Stimulated activated CD4-positive, alpha-beta T cell treated with anti-CD3 and anti-CD28 coated beads, Interleukin-15, amount 100 ng/mL, for 24 hours (primary cell): ENCODE results near the gene LAMA2.

Source experiments
- DNase-seq: peaks from one replicate; pipeline ENCODE4 v3.0.0-alpha.2; 2020

Gene LAMA2

DNA sequence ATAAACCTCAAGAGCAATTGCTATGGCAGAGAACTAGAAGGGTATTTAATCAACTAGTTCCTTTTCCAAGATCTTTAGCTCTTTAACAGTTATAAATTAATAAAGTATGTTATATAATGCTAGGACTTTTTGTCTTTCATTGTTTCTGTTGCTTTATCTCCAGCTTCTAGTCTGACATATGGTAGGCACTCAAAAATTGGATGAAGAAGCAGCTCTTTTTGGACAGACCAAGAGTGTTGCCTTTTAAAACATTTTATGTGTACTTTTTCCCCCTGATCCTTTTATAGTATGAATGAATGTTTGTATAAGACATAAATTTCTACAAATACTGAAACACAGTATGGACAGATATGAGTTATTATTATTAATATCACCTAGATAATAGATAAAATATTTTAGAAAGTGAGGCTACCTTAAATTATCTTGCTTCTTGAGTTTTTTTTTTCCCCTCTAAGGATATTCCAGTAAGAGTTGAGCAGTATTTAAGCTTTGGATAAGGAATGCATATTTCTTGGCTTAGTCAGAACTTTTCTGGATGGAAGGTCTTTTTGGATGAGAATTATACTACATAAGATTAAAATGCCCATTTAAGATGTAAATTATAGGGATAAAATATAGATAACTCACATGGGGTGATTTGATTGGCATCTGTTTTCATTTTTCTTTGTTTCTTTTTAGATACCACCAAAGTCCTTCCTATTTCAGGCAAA, 16.6 kb downstream of the LAMA2 start:
- no peak for DNase-seq

DNA sequence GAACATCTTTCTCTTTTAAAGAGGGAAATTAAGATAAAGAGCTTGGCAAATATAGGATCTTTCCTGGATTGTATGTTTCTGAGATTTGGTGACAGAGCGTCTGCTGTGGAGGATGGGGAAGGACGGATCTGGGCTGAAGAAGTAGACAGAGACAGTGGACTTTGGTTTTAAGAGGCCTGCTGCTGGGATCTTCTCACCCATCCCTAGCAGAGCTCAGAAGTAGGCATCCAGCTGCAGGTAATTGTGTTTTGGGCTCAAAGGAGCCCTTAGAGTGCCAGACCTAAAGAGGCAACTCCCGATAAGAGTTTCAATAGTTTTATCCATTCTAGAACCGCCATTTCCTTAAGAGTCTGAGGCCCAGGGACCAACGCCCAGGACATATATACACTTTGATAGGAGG, 20.8 kb downstream of the LAMA2 start:
- no peak for DNase-seq

DNA sequence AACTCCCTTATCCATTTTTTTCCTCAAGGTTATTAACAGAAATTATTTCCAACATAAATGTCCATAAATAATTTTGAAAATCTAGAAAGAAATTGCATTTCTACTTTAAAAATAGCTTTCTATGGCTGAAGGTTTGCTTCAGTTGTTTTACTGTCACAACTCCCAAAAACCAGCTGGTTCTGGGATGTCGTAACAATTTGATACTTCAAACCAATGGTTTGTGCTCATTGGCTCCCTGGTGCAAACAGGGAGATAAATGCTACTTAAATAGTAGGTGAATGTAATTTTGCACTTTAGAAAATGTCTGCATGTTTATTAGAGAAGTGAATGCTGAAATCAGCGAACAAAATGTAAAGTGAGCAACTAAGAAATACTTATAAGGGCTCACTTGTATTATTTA, 31.1 kb downstream of the LAMA2 start:
- no peak for DNase-seq

DNA sequence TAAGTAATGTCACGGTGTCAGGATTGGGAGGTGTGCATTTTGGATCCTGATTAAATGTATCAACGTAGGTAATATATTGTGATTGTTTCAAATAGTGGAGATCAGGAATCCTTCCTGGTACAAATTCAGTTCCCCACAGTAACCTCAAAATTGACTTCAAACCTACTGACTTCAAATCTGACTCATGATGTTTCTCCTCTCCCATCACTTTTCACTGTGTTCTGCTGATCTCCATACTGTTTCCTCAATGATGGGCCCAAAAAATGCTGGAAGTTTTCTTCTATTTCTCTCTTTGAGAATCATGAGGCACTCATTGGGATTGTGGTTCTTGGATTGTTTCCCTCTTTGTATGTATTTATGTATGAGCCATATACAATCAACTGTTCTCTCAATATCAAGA, 35.9 kb downstream of the LAMA2 start:
- no peak for DNase-seq

DNA sequence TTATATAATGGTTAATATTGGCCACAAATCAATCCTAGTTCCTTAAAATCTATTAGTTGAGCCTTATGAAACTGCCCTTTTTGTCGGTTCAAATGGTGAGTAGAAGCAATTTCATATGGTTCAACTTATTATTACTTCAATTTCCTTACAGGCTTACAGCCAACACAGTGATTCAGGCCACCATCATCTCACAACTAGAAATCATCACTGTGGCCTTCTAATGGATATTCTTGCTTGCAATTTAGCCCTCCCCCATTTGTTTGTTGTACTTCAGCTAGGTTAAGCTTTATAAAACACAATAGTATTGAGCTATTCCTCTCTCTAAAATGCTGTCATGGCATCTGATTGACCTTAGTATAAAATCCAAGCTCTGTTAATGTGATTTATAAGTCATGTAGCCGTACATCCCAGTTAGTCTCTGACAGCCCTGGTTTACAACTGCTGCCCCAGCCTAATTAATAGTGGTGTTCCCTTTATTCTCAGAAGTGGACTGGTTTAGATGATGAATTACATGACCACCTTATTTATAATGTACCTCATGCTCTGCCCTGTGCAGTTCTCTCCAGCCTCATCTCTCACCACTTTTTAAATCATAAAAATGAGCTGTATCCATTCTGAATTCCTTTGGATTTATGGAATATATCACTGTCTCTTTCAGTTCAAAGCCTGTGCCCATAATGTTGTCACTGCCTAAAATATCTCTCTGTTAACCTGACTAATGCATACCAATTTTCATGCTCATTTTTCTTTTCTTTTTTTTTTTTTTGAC, 36.7 kb downstream of the LAMA2 start:
- DNase-seq, result no peak

DNA sequence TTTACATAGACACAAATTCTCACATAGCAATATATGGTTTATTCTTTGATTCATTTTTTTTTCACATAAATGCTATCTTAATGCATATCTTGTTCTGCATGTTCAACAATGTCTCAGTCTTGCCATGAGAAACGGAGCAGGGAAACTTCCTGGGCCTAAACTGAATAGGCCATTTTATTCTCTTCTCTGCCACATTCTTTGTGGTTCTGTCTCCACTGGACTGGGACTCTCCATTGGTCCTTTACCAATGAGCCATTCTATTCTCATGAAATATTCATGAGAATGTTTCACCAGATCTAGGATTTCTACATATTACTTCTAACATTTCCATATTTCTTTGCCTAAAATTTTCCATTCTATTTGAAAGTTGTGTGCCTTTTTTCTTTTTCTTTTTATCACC, 42.8 kb downstream of the LAMA2 start:
- no peak for DNase-seq

DNA sequence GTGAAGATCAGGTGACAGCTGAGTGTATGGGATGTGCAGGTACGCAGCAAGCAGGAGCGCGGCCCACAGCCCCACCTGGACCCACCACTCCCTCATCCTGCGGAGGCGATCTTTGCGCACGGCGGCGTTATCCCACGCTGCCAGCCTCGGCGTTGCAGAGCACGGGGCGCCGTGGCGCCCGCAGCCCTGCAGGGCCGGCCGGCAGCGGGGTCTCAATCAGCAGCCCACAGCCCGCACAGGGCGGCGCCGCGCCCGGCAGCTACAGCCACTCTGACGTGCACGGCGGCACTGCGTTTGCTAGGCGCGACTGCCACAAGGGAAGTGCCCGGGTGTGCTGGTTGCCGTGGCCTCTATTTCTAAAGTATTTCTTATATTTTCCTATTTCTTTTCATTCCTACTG, 46.9 kb downstream of the LAMA2 start:
- DNase-seq, result no peak

DNA sequence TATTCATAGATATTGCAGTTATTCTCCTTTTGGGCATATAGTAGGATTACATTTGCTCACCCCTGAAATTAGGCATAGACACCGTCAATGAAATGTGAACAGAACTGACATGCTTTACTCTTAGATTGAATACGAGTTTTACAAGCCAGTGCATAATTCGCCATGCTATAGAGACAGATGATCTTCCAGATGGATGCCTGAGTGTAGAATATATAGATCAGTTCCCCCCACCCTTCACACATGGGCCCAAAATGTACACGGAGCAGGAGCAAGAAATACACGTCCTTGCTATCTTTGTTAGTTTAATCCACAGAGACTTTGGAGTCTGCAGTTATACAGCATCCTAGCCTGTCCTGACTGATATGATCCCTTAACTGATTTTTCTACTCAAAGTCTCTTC, 47.4 kb downstream of the LAMA2 start:
- DNase-seq, result no peak

DNA sequence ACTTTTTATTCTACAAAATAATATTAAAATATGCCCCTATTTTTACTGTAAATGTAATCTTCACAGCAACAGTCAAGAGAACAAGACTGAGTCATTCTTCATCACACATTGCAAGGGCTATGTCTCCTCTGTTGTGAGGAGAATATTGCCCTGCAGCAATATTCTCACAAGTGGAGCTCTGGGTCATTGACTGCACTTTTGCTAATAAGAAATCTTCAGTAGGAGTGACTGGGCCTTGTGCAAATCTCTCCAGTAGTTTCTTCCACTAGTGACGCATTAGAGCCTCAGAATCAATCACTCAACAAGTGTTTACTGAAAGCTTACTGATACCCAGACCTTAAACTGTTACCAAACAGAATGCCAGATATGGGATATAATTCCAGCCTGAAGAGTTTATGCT, 49.1 kb downstream of the LAMA2 start:
- no peak for DNase-seq

DNA sequence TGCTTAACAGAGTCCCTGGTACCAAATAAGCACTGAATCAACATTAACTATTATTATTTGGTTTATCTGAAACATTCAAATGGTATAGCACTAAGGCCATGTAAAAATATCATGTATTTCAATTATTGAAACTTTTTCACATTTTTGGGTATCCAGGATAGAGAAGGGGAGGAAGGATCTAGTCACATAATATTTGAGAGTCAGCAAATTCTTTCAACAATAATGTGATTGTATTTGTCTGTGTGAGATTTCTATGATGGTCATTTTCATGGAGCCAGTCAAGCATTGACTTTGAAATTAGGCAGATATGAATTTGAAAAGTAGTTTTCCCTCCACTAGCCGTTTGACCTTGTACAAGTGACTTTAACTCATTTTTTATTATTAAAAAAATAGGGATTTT, 67.9 kb downstream of the LAMA2 start:
- DNase-seq, result no peak

DNA sequence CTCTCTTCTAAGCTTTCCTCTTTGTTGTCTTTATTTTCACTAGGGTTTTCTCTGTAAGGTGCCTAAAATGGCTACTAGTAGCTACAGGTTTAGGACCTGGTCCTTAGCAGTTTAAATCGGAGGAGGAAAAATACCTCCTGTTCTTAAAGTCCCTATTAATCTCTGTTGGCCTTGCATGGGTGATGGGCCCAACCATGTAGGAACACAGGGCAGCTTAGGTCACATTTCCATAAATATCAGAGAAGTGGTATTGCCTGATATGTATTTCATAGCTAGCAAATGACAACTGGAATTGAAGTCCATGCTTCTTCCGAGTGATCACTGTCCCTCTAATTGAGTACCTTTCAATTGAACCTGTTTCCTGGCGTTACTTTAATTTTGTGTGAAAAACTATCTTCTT, 70.0 kb downstream of the LAMA2 start:
- DNase-seq, result no peak

DNA sequence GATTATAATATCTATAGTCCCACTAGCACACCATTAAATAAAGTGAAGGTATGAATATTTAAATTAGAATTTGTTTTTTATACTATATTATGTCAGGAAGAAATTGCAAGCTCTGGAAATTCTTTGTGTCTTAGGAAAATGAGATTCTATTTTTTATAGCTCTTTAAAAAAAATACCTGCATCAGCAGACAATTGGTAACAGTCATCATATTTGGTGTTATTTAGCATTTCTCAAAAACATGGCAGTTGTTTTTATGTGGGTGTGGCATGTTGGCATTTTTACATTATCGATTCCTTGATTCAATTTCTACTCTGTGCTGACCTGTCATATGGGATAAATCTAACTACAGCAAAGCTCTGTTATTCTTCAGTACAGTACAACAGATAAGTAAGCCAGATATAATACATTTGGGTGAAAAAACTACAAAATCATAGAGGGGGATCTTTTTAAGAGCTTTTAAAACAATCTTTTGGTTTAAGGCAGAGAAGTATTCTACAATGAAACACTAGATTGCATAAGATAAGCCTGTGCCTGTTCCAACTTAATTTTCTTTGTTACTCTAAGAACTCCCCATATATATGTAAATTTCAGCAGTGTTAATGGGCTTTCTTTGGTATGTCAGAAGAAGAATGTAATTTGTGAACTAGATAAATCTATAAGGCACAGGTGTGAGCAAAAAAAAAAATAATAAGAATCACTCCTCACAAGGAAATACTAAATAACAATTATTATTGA, 71.5 kb downstream of the LAMA2 start:
- DNase-seq, result no peak

DNA sequence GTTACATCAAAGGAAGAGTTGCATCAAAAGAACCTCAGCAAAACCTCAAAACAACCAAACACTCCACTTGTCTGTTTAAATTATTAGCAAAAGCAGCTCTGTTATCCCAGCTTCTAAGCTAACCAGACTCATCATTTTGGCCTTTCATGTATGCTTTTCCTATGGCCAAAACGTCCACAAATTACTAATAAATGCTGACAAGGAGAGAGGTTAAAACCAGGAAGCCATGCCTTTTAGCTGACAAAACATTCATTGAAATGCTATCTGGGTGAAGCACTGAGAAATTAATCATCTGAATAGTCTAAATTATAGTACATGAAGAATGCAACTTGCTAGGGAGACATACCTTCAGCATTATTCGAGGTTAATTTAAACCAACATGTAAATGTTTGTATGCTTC, 80.6 kb downstream of the LAMA2 start:
- no peak for DNase-seq

DNA sequence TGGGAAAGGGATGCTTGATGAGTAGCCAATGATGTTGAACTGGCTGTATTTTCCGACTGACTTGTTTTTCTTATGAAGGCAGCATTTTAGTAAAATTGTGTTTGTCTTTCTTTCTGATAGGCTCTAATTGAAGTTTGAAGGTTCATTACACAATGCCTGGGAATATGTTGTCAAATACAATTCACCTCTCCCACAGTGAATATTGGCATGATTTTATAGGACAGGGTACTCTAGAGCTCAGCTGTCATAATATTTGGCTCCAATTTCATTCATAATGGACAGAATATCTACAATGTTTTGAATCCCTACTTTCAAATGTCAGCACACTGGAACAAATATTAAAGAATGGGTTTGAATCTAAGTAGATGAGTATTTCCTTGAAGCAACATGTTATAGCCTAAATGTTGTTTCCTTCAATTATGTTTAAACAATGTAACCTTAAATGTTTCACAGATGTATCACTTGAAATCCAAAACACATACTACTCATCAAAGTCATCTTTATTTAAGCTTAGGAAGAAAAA, 81.4 kb downstream of the LAMA2 start:
- DNase-seq, result no peak

DNA sequence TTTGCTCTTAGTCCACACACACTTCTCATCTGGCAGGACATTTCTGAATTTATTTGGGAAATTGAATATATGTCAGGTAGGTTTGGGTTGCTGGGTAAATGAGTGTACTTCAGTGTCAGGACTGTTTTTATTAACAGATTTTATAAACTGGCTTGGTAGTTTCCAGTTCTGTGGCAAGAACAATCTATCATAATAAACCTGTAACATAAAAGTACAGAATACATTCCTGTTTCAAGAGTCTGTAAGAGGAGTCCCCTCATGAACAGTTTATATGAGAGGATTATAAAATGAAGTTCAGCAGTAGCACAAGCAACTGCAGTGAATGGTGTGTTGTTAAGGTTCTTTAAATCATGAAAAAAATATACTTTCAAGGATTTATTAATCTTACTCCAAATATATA, 81.8 kb downstream of the LAMA2 start:
- DNase-seq, result no peak

DNA sequence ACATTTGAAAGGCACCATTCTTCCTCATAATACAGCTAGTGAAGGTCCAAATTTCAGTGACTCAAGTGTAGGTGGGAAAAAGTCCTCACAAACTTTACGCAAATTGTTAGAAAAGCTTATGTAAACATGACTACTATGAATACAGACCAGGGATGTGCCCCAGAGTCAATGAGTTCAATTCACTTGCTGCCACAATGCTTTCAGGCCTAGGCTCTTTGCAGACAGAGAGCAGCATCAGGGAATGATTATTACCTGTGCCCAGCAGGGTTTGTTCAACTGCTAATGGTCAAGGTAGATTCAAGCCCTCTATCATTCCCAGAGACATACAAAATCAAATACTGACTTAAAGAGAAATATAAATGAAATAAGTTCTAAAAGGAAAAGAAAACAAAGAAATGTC, 84.0 kb downstream of the LAMA2 start:
- DNase-seq, result no peak

DNA sequence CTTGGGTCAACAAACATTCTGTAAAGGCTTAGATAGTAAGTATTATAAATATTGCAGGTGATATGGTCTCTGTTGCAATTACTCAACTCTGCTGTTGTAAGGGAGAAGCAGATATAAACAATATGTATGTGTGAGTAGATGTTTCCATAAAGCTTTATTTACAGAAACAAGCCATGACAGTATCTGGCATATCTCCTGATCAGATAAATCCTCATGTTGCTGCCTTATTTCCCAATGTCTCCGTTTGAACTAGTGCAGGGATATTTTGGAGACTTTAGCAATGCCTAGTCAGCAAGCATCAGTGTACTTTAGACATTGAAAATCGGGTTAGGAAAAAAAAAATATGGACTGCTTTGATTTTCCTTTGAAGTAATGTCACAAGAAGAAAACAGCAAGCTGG, 96.1 kb downstream of the LAMA2 start:
- no peak for DNase-seq

DNA sequence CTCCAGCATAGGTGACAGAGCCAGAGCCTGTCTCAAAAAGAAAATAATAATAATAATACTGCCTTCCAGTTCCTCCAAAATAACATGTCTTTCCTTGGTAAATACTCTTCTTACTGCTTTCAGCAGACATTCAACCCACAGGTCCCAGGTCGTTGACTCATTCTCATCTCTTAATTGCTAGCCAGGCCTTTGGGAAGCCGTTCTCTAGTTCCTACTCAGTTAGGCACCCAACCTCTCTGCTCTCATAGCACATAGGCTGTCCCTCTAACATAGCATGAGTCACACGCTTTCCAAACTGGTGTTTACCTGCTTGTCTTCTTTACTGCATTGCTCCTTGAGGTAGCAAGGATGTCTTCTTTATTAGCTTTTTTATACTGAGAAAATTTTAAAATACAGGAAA, 98.8 kb downstream of the LAMA2 start:
- DNase-seq, result no peak

DNA sequence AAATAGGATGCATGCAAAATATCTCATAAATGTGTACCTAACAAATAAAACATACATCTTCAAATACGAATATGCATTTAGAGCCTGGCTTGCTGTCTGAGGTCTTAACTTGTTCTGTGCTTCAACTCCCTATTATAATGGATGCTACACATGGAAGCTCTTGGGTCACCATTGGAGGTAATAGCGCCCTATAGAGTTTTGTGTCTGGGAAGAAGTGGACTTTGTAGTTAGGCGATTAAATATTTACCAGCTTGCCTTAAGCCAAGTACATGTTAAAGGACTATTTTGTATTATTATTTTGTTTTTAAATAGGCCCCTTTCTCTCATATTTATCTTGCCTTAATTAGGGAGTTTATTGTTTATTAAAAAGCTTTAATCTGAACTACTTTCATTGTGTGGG, 107.4 kb downstream of the LAMA2 start:
- DNase-seq, result no peak

DNA sequence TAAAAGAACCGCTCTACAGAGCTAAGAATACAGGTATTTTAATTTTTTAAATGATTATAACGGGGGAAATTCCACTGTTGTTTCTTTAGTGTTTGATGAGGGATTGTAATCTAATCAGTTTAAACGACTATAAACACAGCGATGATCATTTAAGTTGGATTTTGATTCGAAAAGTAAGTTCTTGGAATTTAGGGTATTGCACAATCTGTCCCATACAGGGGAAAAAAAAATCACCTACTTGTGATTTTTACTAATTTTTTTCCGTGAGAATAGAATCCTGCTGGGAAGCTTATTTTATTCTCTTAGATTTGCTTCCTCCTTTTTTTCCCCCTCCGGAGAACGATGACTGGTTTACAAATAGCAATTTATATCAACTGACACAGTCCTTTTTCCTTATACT, 108.0 kb downstream of the LAMA2 start:
- DNase-seq, result no peak

DNA sequence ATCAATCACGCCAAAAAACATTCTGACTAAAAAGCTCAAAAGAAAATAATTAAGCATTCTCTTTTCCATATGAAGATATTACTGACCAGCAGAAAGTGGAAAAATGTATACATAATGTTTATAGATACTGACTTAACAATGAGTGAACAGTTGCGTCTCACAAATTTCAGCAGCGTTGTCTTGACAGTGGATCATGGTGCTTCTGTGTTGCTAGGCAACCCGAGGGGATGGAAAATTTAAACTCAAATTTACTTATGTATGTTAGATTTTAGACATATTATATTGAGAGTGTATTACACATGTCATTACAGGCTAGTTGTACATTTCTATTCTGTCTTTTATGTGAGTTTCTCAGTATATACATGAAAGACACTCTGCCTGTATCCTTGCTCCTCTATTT, 110.2 kb downstream of the LAMA2 start:
- no peak for DNase-seq

DNA sequence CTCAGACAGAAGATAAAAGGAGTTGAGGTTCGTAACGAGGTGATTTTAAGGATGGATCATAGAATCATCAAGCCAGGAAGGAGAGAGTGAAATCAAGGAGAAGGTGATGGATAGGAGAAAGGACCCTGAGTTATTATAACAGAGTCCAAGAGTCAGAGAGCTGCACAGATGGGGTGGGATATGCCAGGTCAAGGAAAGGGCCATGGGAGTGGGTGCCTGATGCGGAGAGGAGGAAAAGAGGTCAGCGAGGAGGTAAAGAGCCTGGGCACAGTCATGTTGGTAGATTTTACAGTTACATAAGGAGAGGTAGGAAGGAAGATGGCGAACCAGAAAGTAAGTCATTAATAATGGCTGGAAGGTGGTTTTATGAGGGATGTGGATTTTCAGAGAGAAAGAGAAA, 114.9 kb downstream of the LAMA2 start:
- no peak for DNase-seq

DNA sequence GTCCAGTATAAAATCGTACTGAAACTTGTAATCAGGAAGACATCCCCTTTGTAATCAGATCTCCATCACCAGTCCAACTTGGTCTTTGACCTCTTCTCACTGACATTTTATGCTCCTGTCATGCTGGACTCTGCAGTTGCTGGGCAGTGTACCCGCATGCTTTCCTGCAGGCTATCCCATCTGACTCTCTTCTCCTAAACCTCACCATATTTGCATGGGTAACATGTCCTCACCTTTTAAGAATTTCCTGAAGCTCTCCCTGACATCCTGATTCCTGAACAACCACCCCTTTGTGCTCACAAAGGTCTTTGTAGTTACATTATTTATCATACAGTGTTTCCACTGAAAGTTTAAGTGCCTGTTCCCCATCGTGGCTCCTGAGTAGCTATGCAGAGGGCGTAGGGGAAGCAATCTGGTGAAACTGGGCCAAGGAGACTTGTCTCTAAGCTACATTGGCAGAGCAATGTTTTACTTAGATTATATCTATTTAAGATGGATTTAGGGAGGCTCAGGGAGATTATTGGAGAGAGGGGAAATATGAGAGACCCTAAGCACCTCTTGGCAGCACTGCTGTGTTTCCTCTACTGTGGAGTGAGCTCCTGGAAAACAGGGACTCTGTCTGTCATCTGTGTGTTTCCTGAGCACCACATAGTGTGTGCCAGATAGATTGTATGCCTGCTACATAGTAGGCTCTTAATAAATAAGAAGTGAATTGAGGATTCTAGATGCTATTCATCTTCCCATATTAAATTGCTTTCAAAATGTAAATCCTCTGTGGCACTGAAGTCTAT, 124.0 kb downstream of the LAMA2 start:
- DNase-seq, result no peak
